GM23248 (cell line): ENCODE measurements around the gene PLEK2.

Experiments used
- EZH2 ChIP-seq: fragments of 200-600 bp; sonication (generic); IDR thresholded peaks from 2 replicates; pipeline ENCODE4 v1.6.1; 2018; ENCODE audit warnings: antibody characterized with exemption, mild to moderate bottlenecking; ENCODE audit not compliant: insufficient read depth, poor library complexity, severe bottlenecking
- EZH2phosphoT487 ChIP-seq: fragments of 200-600 bp; sonication (generic); IDR thresholded peaks from 2 replicates; pipeline ENCODE4 v1.6.1; 2018; ENCODE audit warnings: antibody characterized with exemption, moderate library complexity, mild to moderate bottlenecking, low read depth; ENCODE audit not compliant: insufficient read depth

- TF ChIP-seq EZH2 (no peak), EZH2phosphoT487 (no peak)
These were observed 37.1 kb upstream of the PLEK2 start for GRCh38 chr14:67449096-67449495.
